ENCODE results near the gene CLCNKA. TPM values are rescaled to one million over a fixed set of nuclear protein-coding genes. Genes with fewer than 3 reads are reported as not detected.

Gene CLCNKA
- polyA plus RNA-seq, 1 of the 3 experiments (the other 2 are of a cell fraction): 0.03 TPM

GRCh38 chr1:16026723-16027484 is 5.1 kb downstream of the CLCNKA start:
- 0 out of 4 replicates have a peak overlapping the region, but pooled peaks of 1 of the 2 experiments have one; percentile 5 for H3K4me3 ChIP-seq (ENCODE audit: low read depth in 2 of 2, low read length in 1 of 2)
- no peaks in the 10 kb centered on the region for H3K79me2 ChIP-seq (ENCODE audit: insufficient read depth)
- 0 out of 2 replicates have a peak overlapping the region, but pooled peaks have one; percentile 6 for H2AFZ ChIP-seq (ENCODE audit: low read depth)
- no peaks in the 10 kb centered on the region for H3K27me3 ChIP-seq (ENCODE audit: insufficient read depth)
- TF ChIP-seq ELF1 (IDR thresholded peaks at IDR 0.05) (no peak), TAF1 (IDR thresholded peaks at IDR 0.05; ENCODE audit: borderline replicate concordance, low read depth, low read length) (no peak), CHD2 (IDR thresholded peaks at IDR 0.05; ENCODE audit: low read length, partially characterized antibody) (no peak)
- DNase-seq: peak; percentile 73
- no peaks in the 10 kb centered on the region for H3F3A ChIP-seq (replicated peaks; ENCODE audit: insufficient read depth)
- H4K20me1 ChIP-seq (ENCODE audit: insufficient read depth): no peaks in the 10 kb centered on the region
- ChIA-PET CTCF (interaction anchor here (1.1 to 2.5 kb wide), 3 partner anchors 17 to 235 kb away, joined by 3 to 14 read pairs (median 3); no protein-coding TSS in a partner anchor), POLR2A (no interaction called here)
- H3K4me2 ChIP-seq: peak overlapping the region; percentile 59
- no peaks in the 10 kb centered on the region for H3K36me3 ChIP-seq (replicated peaks in 1 of 2; ENCODE audit: control insufficient read depth in 1 of 2, insufficient read depth in 2 of 2, low read length in 1 of 2)
- no peaks in the 10 kb centered on the region for H3K9me3 ChIP-seq
- 29% methylated on average over 16 of the region's 33 CpGs for WGBS (ENCODE audit: low lambda C conversion rate)
- peaks cover 0 to 7% of the 10 kb centered on the region in 2 experiments; a peak in 1 of 4 replicates for H3K4me1 ChIP-seq (ENCODE audit: control insufficient read depth in 1 of 2, insufficient read depth in 2 of 2, low read depth in 1 of 2, low read length in 1 of 2)
- no peaks in the 10 kb centered on the region for H3K9me2 ChIP-seq
- no peak overlapping the region for H3K9ac ChIP-seq
- no peak overlapping the region for H3K27ac ChIP-seq (ENCODE audit: low read depth in 2 of 2, low read length in 1 of 2)

- 71% methylated on average over 19 of the region's 19 CpGs for WGBS (ENCODE audit: low lambda C conversion rate)
- Histone ChIP-seq H3F3A (replicated peaks; ENCODE audit: insufficient read depth) (no peaks in the 10 kb centered on the region), H3K4me2 (no peak overlapping the region), H3K36me3 (replicated peaks in 1 of 2; ENCODE audit: control insufficient read depth in 1 of 2, insufficient read depth in 2 of 2, low read length in 1 of 2) (no peaks in the 10 kb centered on the region), H3K4me1 (ENCODE audit: control insufficient read depth in 1 of 2, insufficient read depth in 2 of 2, low read depth in 1 of 2, low read length in 1 of 2) (peaks cover 0 to 11% of the 10 kb centered on the region in 2 experiments; a peak in 1 of 4 replicates), H3K9me3 (no peaks in the 10 kb centered on the region), H4K20me1 (ENCODE audit: insufficient read depth) (no peaks in the 10 kb centered on the region), H3K79me2 (ENCODE audit: insufficient read depth) (no peaks in the 10 kb centered on the region), H3K9me2 (no peaks in the 10 kb centered on the region), H2AFZ (ENCODE audit: low read depth) (no peak overlapping the region), H3K27me3 (ENCODE audit: insufficient read depth) (no peaks in the 10 kb centered on the region), H3K9ac (no peak overlapping the region), H3K4me3 (ENCODE audit: low read depth in 2 of 2, low read length in 1 of 2) (no peak overlapping the region), H3K27ac (ENCODE audit: low read depth in 2 of 2, low read length in 1 of 2) (no peak overlapping the region)
- TF ChIP-seq ELF1 (IDR thresholded peaks at IDR 0.05) (no peak), EP300 (IDR thresholded peaks at IDR 0.05; ENCODE audit: borderline replicate concordance in 1 of 2, low read depth in 1 of 2, low read length in 1 of 2) (no peak), USF1 (IDR thresholded peaks at IDR 0.05; ENCODE audit: borderline replicate concordance, low read depth) (no peak), MAX (IDR thresholded peaks at IDR 0.05; ENCODE audit: low read depth) (no peak), JUND (IDR thresholded peaks at IDR 0.05) (no peak), CTCF (IDR thresholded peaks at IDR 0.05) (no peak), SIN3A (IDR thresholded peaks at IDR 0.05; ENCODE audit: borderline replicate concordance, low read depth, low read length) (no peak), RAD21 (IDR thresholded peaks at IDR 0.05; ENCODE audit: low read length) (no peak), FOSL2 (IDR thresholded peaks at IDR 0.05; ENCODE audit: borderline replicate concordance, low read depth) (no peak), ZBTB33 (IDR thresholded peaks at IDR 0.05; ENCODE audit: borderline replicate concordance, low read depth) (no peak), FOXM1 (IDR thresholded peaks at IDR 0.05; ENCODE audit: low read depth) (no peak), GATA2 (CRISPR knock-in tag; IDR thresholded peaks at IDR 0.05) (no peak), GABPA (IDR thresholded peaks at IDR 0.05; ENCODE audit: low read depth) (no peak), TEAD4 (IDR thresholded peaks at IDR 0.05; ENCODE audit: borderline replicate concordance, insufficient read depth) (no peak), TAF1 (IDR thresholded peaks at IDR 0.05; ENCODE audit: borderline replicate concordance, low read depth, low read length) (no peak), EZH2phosphoT487 (IDR thresholded peaks at IDR 0.05; ENCODE audit: borderline replicate concordance, low read depth) (no peak), RFX5 (IDR thresholded peaks at IDR 0.05; ENCODE audit: low read length) (no peak), MXI1 (IDR thresholded peaks at IDR 0.05; ENCODE audit: low read depth, low read length) (no peak)
- DNase-seq: no peak
- ChIA-PET POLR2A (no interaction called here), CTCF (no interaction called here)
These were observed 6.6 kb downstream of the CLCNKA start for GRCh38 chr1:16028237-16029002.
